Thymus (tissue), 11 donors: ENCODE results near the gene RPL36AL. TPM values are rescaled to one million over a fixed set of nuclear protein-coding genes. Genes with fewer than 3 reads are reported as not detected.
"Not testable (repeated sequence)": the region's sequence is repeated elsewhere in the genome, so short reads cannot be mapped to it uniquely, and the experiment has no call there.

ENCODE experiments used
- DNase-seq, 9 donors: peaks; one replicate each; pipeline ENCODE4 v3.0.0-alpha.2; 2013; ENCODE audit warnings: low spot score in 9 of 9, low read depth in 6 of 9, missing footprints in 1 of 9
- H3K27ac ChIP-seq, 2 donors: one replicate each; pipeline ENCODE4 v1.5.1; 2013; ENCODE audit warnings: control low read depth in 1 of 2, low read depth in 1 of 2, low read length in 1 of 2, mild to moderate bottlenecking in 1 of 2, moderate library complexity in 1 of 2
- H3K27me3 ChIP-seq, 2 donors: one replicate each; pipeline ENCODE4 v1.5.1; 2013; ENCODE audit warnings: low read length in 1 of 2; ENCODE audit not compliant: control insufficient read depth in 2 of 2, insufficient read depth in 1 of 2
- H3K36me3 ChIP-seq, 2 donors: one replicate each; pipeline ENCODE4 v1.5.1; 2013; ENCODE audit warnings: low read length in 1 of 2, mild to moderate bottlenecking in 1 of 2, moderate library complexity in 1 of 2; ENCODE audit not compliant: control insufficient read depth in 2 of 2, insufficient read depth in 2 of 2
- H3K4me1 ChIP-seq, 2 donors: one replicate each; pipeline ENCODE4 v1.5.1; 2013; ENCODE audit warnings: low read length in 2 of 2; ENCODE audit not compliant: control insufficient read depth in 2 of 2, insufficient read depth in 2 of 2
- H3K4me3 ChIP-seq, 2 donors: one replicate each; pipeline ENCODE4 v1.5.1; 2013; ENCODE audit warnings: low read length in 2 of 2, control low read depth in 1 of 2, mild to moderate bottlenecking in 1 of 2
- H3K9me3 ChIP-seq, 2 donors: one replicate each; pipeline ENCODE4 v1.5.1; 2013; ENCODE audit warnings: low read length in 1 of 2, mild to moderate bottlenecking in 1 of 2; ENCODE audit not compliant: control insufficient read depth in 2 of 2, insufficient read depth in 1 of 2
- WGBS: extraction: QIAGEN DNeasy Blood & Tissue Kit; methylation state at CpG from one replicate; pipeline ENCODE4 v1.1.7; 2013; 5-methylcytosine and 5-hydroxymethylcytosine counted together
- polyA plus RNA-seq: library from polyadenylated mRNA; stranded (reverse); fragments of 200-250 nt; gene quantifications from one replicate; pipeline ENCODE4 v1.2.3, GENCODE V29; 2013
- total RNA-seq: library from RNA; stranded (reverse); fragments of 120-200 nt; gene quantifications from one replicate; pipeline ENCODE4 v1.2.4, GENCODE V29; 2013
- donor health status: healthy.

The RPL36AL gene
- total and polyA plus RNA-seq, 2 donors = 307 to 619 TPM

DNA sequence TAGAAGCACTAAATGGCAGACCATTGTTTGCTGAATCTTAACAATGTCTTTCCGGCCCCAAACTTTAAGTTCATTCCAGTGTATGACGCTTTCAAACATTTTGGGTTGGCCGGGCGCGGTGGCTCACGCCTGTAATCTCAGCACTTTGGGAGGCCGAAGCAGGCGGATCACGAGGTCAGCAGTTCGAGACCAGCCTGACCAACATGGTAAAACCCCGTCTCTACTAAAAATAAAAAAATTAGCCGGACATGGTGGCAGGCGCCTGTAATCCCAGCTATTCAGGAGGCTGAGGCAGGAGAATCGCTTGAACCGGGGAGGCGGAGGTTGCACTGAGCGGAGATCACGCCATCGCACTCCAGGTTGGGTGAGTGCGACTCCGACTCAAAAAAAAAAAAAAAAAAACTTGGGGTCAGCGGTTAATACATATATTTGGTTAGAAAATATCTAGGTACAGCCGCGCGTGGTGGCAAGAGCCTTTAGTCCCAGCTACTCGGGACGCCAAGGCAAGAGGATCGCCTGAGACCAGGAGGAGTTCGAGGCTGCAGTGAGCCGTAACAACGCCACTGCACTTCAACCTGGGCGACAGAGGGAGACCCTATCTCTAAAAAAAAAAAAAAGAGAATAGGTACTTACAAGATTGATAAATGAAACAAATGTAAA lies 35.3 kb downstream of the RPL36AL start:
- not testable (repeated sequence) for H3K27me3 ChIP-seq, H3K9me3 ChIP-seq
- H3K27ac ChIP-seq = peak overlapping the region in 1 of 2 donors; percentile 98
- H3K36me3 ChIP-seq = peaks cover 13 to 26% of the 10 kb centered on the region in 2 donors
- 22% methylated on average over 32 of the region's 32 CpGs for WGBS
- peaks cover 11 to 16% of the 10 kb centered on the region in 2 donors for H3K4me1 ChIP-seq
- peak in 2 of 9 donors; percentile 19 to 47 for DNase-seq
- H3K4me3 ChIP-seq = peak overlapping the region; percentile 90 to 95

DNA sequence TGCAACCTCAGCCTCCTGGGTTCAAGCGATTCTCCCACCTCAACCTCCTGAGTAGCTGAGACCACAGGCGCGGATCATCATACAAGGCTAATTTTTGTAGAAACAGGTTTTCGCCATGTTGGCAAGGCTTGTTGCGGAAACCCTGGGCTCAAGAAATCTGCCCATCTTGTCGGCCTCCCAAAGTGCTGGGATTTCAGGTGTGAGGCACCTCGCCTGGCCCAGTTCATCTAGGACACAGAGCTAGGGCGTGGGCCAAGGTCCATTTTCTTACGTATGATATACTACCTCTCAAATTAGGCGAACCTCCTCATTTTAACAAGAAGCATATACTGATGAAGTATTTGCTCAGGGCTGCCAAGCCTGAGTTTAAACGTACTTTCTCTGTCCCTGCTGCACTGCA lies 36.4 kb downstream of the RPL36AL start:
- H3K27me3 ChIP-seq = no peaks in the 10 kb centered on the region
- no peak overlapping the region for H3K27ac ChIP-seq
- peak overlapping the region in 1 of 2 donors; percentile 11 for H3K4me3 ChIP-seq
- no peak for DNase-seq
- H3K9me3 ChIP-seq = no peaks in the 10 kb centered on the region
- H3K4me1 ChIP-seq = peaks cover 11 to 16% of the 10 kb centered on the region in 2 donors
- peaks cover 13 to 26% of the 10 kb centered on the region in 2 donors for H3K36me3 ChIP-seq
- 95% methylated on average over 11 of the region's 11 CpGs for WGBS

DNA sequence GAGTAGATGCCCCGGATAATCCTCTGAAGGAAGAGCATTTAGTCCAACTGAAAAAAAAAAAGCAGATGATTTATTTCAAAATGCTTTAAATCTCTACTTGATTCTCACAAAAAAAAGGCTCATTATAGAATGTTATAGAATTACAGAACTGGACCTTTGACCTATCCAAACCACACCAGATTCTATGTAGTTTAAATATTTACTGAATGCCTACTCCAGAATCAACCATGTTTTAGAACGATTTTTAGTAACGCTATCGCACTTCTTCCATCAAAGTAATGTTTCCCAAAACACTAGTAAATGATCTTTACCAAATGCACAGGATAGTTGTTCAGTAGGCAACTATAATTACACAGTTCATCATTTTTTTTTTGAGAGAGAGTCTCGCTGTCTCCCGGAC lies 36.8 kb downstream of the RPL36AL start:
- 96% methylated on average over 6 of the region's 6 CpGs for whole genome bisulfite sequencing
- Histone ChIP-seq H3K36me3 (peaks cover 13 to 26% of the 10 kb centered on the region in 2 donors), H3K27ac (no peak overlapping the region), H3K4me3 (no peak overlapping the region), H3K27me3 (no peaks in the 10 kb centered on the region), H3K9me3 (no peaks in the 10 kb centered on the region), H3K4me1 (peaks cover 11 to 16% of the 10 kb centered on the region in 2 donors)
- no peak for DNase-seq

DNA sequence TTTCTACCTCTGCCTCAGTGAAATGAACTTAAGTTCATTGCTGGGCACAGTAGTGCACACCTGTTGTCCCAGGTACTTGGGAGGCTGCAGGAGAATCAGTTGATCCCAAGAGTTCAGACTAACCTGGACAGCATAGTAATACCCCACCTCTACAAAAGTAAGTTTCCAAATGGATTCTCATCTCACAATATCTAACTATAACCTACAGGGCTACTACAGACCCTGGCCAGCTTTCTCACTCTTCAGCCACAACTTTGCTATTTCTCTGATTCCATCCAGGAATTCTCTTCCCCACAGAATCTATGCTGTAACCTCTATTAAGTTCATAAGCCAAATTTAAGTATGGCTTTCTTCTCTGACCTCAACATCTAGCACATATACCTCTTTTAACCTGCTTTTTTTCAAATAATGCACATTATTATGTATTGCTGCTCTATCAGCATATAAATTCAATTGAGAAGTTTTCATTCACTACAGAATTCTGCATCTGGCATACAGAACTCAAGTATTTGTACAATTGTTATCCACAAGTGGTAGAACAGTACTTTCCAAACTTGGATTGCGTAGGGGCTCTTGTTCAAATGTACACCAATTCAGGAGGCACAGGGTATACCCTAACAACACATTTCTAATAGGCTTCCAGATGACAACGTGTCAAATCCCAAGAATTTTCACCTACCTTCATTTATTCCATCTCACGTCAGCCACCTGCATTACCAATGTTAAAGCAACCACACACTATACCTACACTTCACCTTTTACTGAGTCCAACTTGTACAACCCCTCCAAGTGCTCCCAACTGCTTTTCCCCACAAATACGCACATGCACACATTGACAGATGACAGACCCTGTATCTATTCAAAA lies 38.1 kb downstream of the RPL36AL start:
- WGBS = 99% methylated on average over 4 of the region's 4 CpGs

DNA sequence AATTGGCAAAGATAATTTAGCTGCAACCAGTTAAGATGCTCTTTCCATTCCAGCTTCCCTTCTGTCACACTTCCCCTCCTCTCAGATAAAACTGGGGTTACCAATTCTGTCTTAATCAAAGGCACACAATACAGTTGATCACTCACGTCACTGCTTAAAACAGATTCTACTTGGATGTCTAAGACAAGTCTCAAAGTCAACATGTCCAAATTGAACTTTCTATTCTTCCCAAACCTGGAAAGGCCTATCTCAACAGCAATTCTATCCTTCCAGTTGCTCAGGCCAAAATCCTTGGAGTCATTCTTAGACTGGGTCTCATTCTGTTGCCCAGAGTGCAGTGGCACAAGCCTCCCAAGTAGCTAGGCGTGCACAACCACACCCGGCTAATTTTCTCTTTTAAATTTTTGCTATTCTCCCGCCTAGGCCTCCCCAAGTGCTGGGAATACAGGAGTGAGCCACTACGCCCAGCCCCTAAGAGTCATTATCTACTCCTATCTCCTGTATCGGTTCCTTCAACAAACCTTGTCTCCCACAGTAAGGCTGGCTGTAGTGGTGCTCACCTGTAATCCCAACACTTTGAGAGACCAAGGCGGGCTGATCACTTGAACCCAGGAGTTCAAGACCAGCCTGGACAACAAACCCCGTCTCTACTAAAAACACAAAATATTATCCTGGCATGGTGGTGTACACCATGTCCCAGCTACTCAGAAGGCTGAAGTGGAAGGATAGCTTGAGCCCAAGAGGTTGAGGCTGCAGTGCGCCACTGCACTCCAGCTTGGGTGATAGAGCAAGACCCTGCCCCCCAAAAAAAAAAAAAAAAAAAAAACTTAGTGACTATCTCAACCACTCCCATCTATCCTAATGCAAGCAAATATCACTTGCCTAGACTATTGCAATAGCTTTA lies 39.0 kb downstream of the RPL36AL start:
- Histone ChIP-seq H3K4me3 (no peak overlapping the region), H3K27ac (no peak overlapping the region), H3K27me3 (no peaks in the 10 kb centered on the region), H3K9me3 (no peaks in the 10 kb centered on the region), H3K4me1 (peaks cover 11 to 16% of the 10 kb centered on the region in 2 donors), H3K36me3 (peaks cover 23 to 41% of the 10 kb centered on the region in 2 donors)
- WGBS = 86% methylated on average over 9 of the region's 9 CpGs
- no peak for DNase-seq

More for the DNA sequence above, 38.1 kb downstream of the RPL36AL start:
- no peaks in the 10 kb centered on the region for H3K27me3 ChIP-seq
- H3K9me3 ChIP-seq = no peaks in the 10 kb centered on the region
- no peak for DNase-seq
- H3K27ac ChIP-seq = no peak overlapping the region
- peaks cover 11 to 16% of the 10 kb centered on the region in 2 donors for H3K4me1 ChIP-seq
- no peak overlapping the region for H3K4me3 ChIP-seq
- H3K36me3 ChIP-seq = peaks cover 18 to 32% of the 10 kb centered on the region in 2 donors

DNA sequence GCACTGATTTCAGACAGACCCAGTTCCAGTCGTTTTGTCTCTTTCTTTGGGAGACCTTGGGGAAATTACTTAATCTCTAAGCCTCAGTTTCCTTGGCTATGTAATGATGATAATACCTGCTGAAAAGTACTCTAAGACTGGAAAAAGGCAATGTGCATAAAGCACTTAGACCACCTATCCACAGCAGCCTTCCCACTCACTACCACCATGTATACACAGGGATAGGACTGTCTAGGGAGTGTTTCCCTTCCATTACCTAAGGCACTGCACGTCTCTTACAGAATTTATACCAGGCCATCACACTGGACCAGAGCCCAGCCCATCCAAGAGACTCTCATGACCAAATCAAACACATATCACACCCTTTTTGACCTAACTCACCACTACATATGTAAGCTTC lies 40.6 kb downstream of the RPL36AL start:
- Histone ChIP-seq H3K27me3 (no peaks in the 10 kb centered on the region), H3K9me3 (no peaks in the 10 kb centered on the region), H3K4me1 (peaks cover 8 to 16% of the 10 kb centered on the region in 2 donors), H3K27ac (no peak overlapping the region), H3K36me3 (peaks cover 26 to 53% of the 10 kb centered on the region in 2 donors), H3K4me3 (no peak overlapping the region)
- WGBS = 97% methylated on average over 2 of the region's 2 CpGs
- no peak for DNase-seq

DNA sequence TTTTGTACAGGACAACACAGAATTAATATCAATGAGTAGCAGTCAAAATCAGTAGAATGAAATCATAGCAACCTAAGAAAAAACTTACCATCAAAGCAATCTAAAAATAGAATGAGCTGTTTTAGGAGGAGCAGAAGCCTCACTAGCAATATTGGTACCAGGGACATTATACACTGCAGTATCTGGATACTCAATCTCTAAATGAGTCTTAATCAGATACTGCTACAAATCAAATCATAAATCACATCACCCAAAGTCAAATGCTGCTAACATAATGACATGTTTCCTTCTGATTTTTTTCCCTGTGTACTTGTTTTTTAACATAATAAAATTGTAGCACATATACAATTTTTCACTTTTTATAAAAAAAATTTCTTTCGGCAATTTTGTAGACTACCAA lies 42.3 kb downstream of the RPL36AL start:
- WGBS = 98% methylated on average over 1 of the region's 1 CpG
- Histone ChIP-seq H3K4me1 (peaks cover 0 to 6% of the 10 kb centered on the region in 2 donors), H3K36me3 (peaks cover 24 to 45% of the 10 kb centered on the region in 2 donors), H3K4me3 (no peak overlapping the region), H3K9me3 (no peaks in the 10 kb centered on the region), H3K27ac (no peak overlapping the region), H3K27me3 (no peaks in the 10 kb centered on the region)
- no peak for DNase-seq

DNA sequence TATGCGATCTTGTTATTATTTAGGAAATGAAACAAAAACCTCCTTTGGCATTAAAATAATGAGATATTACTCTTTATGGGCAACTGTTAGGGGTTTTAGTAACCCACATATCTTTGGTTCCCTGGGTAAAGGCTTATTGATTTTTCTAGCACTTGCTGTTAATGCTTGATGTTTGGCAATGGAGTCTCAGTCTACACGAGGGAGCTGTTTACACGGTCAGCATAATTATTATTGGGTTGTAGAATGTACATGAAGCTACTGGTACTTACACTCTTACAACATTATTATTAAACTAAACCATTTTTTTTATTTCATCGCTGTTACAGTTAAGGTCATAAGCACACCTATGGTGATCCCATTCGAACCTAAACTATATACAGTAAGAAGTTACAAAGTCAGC lies 46.4 kb downstream of the RPL36AL start:
- 97% methylated on average over 5 of the region's 5 CpGs for whole genome bisulfite sequencing
- peaks cover 1 to 2% of the 10 kb centered on the region in 2 donors for H3K9me3 ChIP-seq
- peaks cover 17 to 33% of the 10 kb centered on the region in 2 donors for H3K36me3 ChIP-seq
- no peak for DNase-seq
- no peak overlapping the region for H3K4me3 ChIP-seq
- no peak overlapping the region for H3K27ac ChIP-seq
- no peaks in the 10 kb centered on the region for H3K27me3 ChIP-seq
- no peaks in the 10 kb centered on the region for H3K4me1 ChIP-seq
